ENCODE measurements around the gene CHRNB4.

CHRNB4 gene

GRCh38 chr15:78634210-78635145 lies 6.5 kb downstream of the CHRNB4 start:
- no peaks in the 10 kb centered on the region for H3K36me3 ChIP-seq (ENCODE audit: insufficient read depth, low read length)
- DNase-seq (ENCODE audit: low read depth, low spot score) = no peak
- H3K9me3 ChIP-seq (ENCODE audit: low read depth, low read length) = no peaks in the 10 kb centered on the region

GRCh38 chr15:78633348-78633747 lies 7.7 kb downstream of the CHRNB4 start:
- Histone ChIP-seq H3K36me3 (ENCODE audit: insufficient read depth, low read length) (no peaks in the 10 kb centered on the region), H3K9me3 (ENCODE audit: low read depth, low read length) (no peaks in the 10 kb centered on the region), H3K9ac (ENCODE audit: insufficient read length) (no peak overlapping the region), H3K4me3 (no peak overlapping the region), H3K27ac (no peak overlapping the region)
- TF ChIP-seq FOXP2 (optimal IDR thresholded peaks at IDR 0.05; ENCODE audit: control extremely low read depth, extremely low read length, insufficient read depth) = no peak
- no peak for TF ChIP-seq POLR2AphosphoS5 (IDR thresholded peaks at IDR 0.05; ENCODE audit: borderline replicate concordance, low read depth, low read length)
- TF ChIP-seq EZH2 (IDR thresholded peaks at IDR 0.05) = no peak
- DNase-seq (ENCODE audit: low read depth, low spot score) = no peak

More at GRCh38 chr15:78634210-78635145, 6.5 kb downstream of the CHRNB4 start:
- TF ChIP-seq FOXP2 (optimal IDR thresholded peaks at IDR 0.05; ENCODE audit: control extremely low read depth, extremely low read length, insufficient read depth) (no peak), EZH2 (IDR thresholded peaks at IDR 0.05) (no peak)
- H3K27ac ChIP-seq = no peak overlapping the region
- H3K9ac ChIP-seq (ENCODE audit: insufficient read length) = no peak overlapping the region
- no peak overlapping the region for H3K4me3 ChIP-seq

GRCh38 chr15:78630886-78631633 lies 9.9 kb downstream of the CHRNB4 start:
- TF ChIP-seq EZH2 (IDR thresholded peaks at IDR 0.05) (no peak), FOXP2 (optimal IDR thresholded peaks at IDR 0.05; ENCODE audit: control extremely low read depth, extremely low read length, insufficient read depth) (no peak), POLR2AphosphoS5 (IDR thresholded peaks at IDR 0.05; ENCODE audit: borderline replicate concordance, low read depth, low read length) (no peak)
- Histone ChIP-seq H3K36me3 (ENCODE audit: insufficient read depth, low read length) (no peaks in the 10 kb centered on the region), H3K9ac (ENCODE audit: insufficient read length) (no peak overlapping the region)

GRCh38 chr15:78629716-78630065 lies 11.3 kb downstream of the CHRNB4 start:
- Histone ChIP-seq H3K9me3 (ENCODE audit: low read depth, low read length) (no peaks in the 10 kb centered on the region), H3K9ac (ENCODE audit: insufficient read length) (no peak overlapping the region), H3K27ac (no peak overlapping the region), H3K4me3 (no peak overlapping the region), H3K36me3 (ENCODE audit: insufficient read depth, low read length) (no peaks in the 10 kb centered on the region)
- DNase-seq (ENCODE audit: low read depth, low spot score) = no peak
- TF ChIP-seq EZH2 (IDR thresholded peaks at IDR 0.05) (no peak), POLR2AphosphoS5 (IDR thresholded peaks at IDR 0.05; ENCODE audit: borderline replicate concordance, low read depth, low read length) (no peak), FOXP2 (optimal IDR thresholded peaks at IDR 0.05; ENCODE audit: control extremely low read depth, extremely low read length, insufficient read depth) (no peak)

More at GRCh38 chr15:78630886-78631633, 9.9 kb downstream of the CHRNB4 start:
- Histone ChIP-seq H3K27ac (no peak overlapping the region), H3K9me3 (ENCODE audit: low read depth, low read length) (no peaks in the 10 kb centered on the region), H3K4me3 (no peak overlapping the region)
- no peak for DNase-seq (ENCODE audit: low read depth, low spot score)

- H3K27ac ChIP-seq = no peak overlapping the region
- DNase-seq (ENCODE audit: low read depth, low spot score) = no peak
- no peaks in the 10 kb centered on the region for H3K36me3 ChIP-seq (ENCODE audit: insufficient read depth, low read length)
- H3K4me3 ChIP-seq = no peak overlapping the region
- H3K9me3 ChIP-seq (ENCODE audit: low read depth, low read length) = no peaks in the 10 kb centered on the region
- TF ChIP-seq FOXP2 (optimal IDR thresholded peaks at IDR 0.05; ENCODE audit: control extremely low read depth, extremely low read length, insufficient read depth) = no peak
- TF ChIP-seq EZH2 (IDR thresholded peaks at IDR 0.05) = no peak
- TF ChIP-seq POLR2AphosphoS5 (IDR thresholded peaks at IDR 0.05; ENCODE audit: borderline replicate concordance, low read depth, low read length) = no peak
- no peak overlapping the region for H3K9ac ChIP-seq (ENCODE audit: insufficient read length)
Observed at GRCh38 chr15:78629031-78629715, 11.8 kb downstream of the CHRNB4 start.

GRCh38 chr15:78628227-78628626 lies 12.8 kb downstream of the CHRNB4 start:
- no peak overlapping the region for H3K9ac ChIP-seq (ENCODE audit: insufficient read length)
- no peak overlapping the region for H3K4me3 ChIP-seq
- TF ChIP-seq POLR2AphosphoS5 (IDR thresholded peaks at IDR 0.05; ENCODE audit: borderline replicate concordance, low read depth, low read length) (no peak), FOXP2 (optimal IDR thresholded peaks at IDR 0.05; ENCODE audit: control extremely low read depth, extremely low read length, insufficient read depth) (no peak), EZH2 (IDR thresholded peaks at IDR 0.05) (no peak)
- H3K9me3 ChIP-seq (ENCODE audit: low read depth, low read length) = no peaks in the 10 kb centered on the region
- no peak overlapping the region for H3K27ac ChIP-seq
- DNase-seq (ENCODE audit: low read depth, low spot score) = no peak
- no peaks in the 10 kb centered on the region for H3K36me3 ChIP-seq (ENCODE audit: insufficient read depth, low read length)

- DNase-seq (ENCODE audit: low read depth, low spot score) = no peak
- H3K36me3 ChIP-seq (ENCODE audit: insufficient read depth, low read length) = no peaks in the 10 kb centered on the region
- H3K4me3 ChIP-seq = no peak overlapping the region
- no peak overlapping the region for H3K27ac ChIP-seq
- no peaks in the 10 kb centered on the region for H3K9me3 ChIP-seq (ENCODE audit: low read depth, low read length)
- TF ChIP-seq EZH2 (IDR thresholded peaks at IDR 0.05) (no peak), POLR2AphosphoS5 (IDR thresholded peaks at IDR 0.05; ENCODE audit: borderline replicate concordance, low read depth, low read length) (no peak), FOXP2 (optimal IDR thresholded peaks at IDR 0.05; ENCODE audit: control extremely low read depth, extremely low read length, insufficient read depth) (no peak)
- no peak overlapping the region for H3K9ac ChIP-seq (ENCODE audit: insufficient read length)
Observed at GRCh38 chr15:78627348-78627747, 13.7 kb downstream of the CHRNB4 start.

Data from SK-N-MC (cell line).